ENCODE measurements around the gene ELMO2.

ELMO2 gene

DNA sequence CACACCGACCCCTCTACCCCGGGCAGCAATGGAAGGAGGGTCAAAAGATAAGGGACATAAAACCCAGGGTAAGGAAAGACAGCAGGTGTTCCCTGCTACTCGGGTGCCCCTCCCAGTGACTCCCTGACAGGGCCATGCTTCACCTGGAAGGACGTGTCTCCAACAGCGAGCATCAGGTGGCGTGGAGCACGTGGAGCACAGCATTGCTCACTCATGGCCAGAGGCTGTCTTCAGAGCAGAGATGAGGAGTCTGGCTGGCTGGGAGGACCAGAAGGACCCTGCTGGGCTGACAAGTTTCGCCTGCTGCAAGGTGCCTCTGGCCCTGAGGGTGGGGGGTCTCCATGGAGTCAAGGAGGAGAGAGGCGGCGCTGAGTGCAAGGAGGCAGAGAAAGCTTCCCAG is 82.9 kb downstream of the ELMO2 start:
- WGBS (ENCODE audit: insufficient coverage), result 81% methylated on average over 9 of the region's 10 CpGs
- Histone ChIP-seq H3K36me3 (ENCODE audit: control insufficient read depth in 4 of 4, insufficient read depth in 4 of 4, low read length in 3 of 4) (no peaks in the 10 kb centered on the region), H3K9me3 (ENCODE audit: control extremely low read depth in 1 of 5, control insufficient read depth in 4 of 5, insufficient read depth in 2 of 5, low read depth in 1 of 5, low read length in 4 of 5) (no peaks in the 10 kb centered on the region), H3K4me3 (ENCODE audit: control insufficient read depth in 1 of 7, extremely low read depth in 1 of 7, insufficient read depth in 4 of 7, low read depth in 2 of 7, low read length in 6 of 7) (no peak overlapping the region), H3K27me3 (replicated peaks in 2 of 5; ENCODE audit: control insufficient read depth in 4 of 5, insufficient read depth in 5 of 5, low read length in 4 of 5) (peaks cover 0 to 21% (median 5%) of the 10 kb centered on the region in 5 experiments), H3K4me1 (ENCODE audit: control extremely low read depth in 1 of 4, control insufficient read depth in 4 of 4, insufficient read depth in 4 of 4, low read length in 3 of 4) (no peaks in the 10 kb centered on the region), H3K27ac (ENCODE audit: insufficient read depth in 1 of 2, low read depth in 1 of 2, low read length in 2 of 2, poor library complexity in 1 of 2, severe bottlenecking in 2 of 2) (no peak overlapping the region)
- DNase-seq, result no peak
- ChIA-PET CTCF (interaction anchor here (1.2 to 3.6 kb wide), 3 partner anchors 10 to 22 kb away, joined by 3 to 8 read pairs (median 6); no protein-coding TSS in a partner anchor), POLR2A (no interaction called here)

DNA sequence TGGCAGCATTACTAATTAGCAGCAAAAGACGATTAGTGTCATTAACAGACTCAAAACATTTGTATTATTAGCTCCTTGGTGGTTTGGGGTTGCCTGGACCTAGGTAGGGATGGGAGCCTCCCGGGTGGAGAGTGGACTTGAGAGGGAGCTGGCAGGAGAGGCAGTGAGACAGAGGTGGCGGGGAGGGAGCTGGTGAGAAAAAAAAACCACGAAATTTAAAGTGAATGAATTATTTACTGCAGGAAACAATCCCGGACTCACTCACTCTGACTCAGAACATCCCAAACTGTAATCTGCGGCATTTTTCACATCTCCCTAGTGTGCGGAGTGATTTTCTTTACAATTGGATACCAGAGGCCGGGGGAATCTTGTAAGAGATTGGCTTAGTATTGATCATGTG is 83.8 kb downstream of the ELMO2 start:
- 76% methylated on average over 8 of the region's 8 CpGs for WGBS (ENCODE audit: insufficient coverage)
- H3K4me3 ChIP-seq (ENCODE audit: control insufficient read depth in 1 of 7, extremely low read depth in 1 of 7, insufficient read depth in 4 of 7, low read depth in 2 of 7, low read length in 6 of 7), result no peak overlapping the region
- H3K4me1 ChIP-seq (ENCODE audit: control extremely low read depth in 1 of 4, control insufficient read depth in 4 of 4, insufficient read depth in 4 of 4, low read length in 3 of 4), result no peaks in the 10 kb centered on the region
- H3K27me3 ChIP-seq (replicated peaks in 2 of 5; ENCODE audit: control insufficient read depth in 4 of 5, insufficient read depth in 5 of 5, low read length in 4 of 5), result peaks cover 0 to 23% (median 5%) of the 10 kb centered on the region in 5 experiments
- H3K36me3 ChIP-seq (ENCODE audit: control insufficient read depth in 4 of 4, insufficient read depth in 4 of 4, low read length in 3 of 4), result no peaks in the 10 kb centered on the region
- no peak overlapping the region for H3K27ac ChIP-seq (ENCODE audit: insufficient read depth in 1 of 2, low read depth in 1 of 2, low read length in 2 of 2, poor library complexity in 1 of 2, severe bottlenecking in 2 of 2)
- POLR2A ChIA-PET, result no interaction called here
- CTCF ChIA-PET, result interaction anchor here (0.8 to 1.4 kb wide), 4 partner anchors 11 to 23 kb away, joined by 3 to 6 read pairs (median 4); no protein-coding TSS in a partner anchor
- no peaks in the 10 kb centered on the region for H3K9me3 ChIP-seq (ENCODE audit: control extremely low read depth in 1 of 5, control insufficient read depth in 4 of 5, insufficient read depth in 2 of 5, low read depth in 1 of 5, low read length in 4 of 5)
- DNase-seq, result no peak

DNA sequence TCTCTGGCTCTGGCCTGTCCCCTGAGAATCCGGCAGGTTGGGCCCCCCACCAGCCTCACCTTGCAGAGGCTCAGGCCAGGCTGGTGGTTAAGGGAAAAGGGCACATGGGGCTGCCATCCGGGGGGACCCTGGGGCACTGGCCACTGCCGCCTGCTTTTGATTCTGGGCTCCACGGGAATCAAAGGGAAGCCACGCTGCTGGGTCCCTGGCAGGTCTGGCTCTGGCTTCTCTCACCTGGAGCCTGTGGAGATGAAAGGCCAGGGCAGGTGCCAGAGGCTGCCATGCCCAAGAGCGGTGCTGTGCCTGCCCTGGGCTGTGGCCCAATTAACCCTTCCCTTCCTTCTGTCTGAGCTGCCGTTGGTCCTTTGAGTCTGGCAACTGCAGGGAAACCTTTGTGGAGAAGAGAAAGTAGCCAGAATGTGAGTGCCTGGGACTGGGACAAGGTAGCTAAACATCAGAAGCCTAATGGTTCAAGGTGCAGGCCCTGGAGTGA is 88.7 kb downstream of the ELMO2 start:
- Histone ChIP-seq H3K27ac (ENCODE audit: insufficient read depth in 1 of 2, low read depth in 1 of 2, low read length in 2 of 2, poor library complexity in 1 of 2, severe bottlenecking in 2 of 2) (no peak overlapping the region), H3K9me3 (ENCODE audit: control extremely low read depth in 1 of 5, control insufficient read depth in 4 of 5, insufficient read depth in 2 of 5, low read depth in 1 of 5, low read length in 4 of 5) (no peaks in the 10 kb centered on the region), H3K36me3 (ENCODE audit: control insufficient read depth in 4 of 4, insufficient read depth in 4 of 4, low read length in 3 of 4) (no peaks in the 10 kb centered on the region), H3K4me3 (ENCODE audit: control insufficient read depth in 1 of 7, extremely low read depth in 1 of 7, insufficient read depth in 4 of 7, low read depth in 2 of 7, low read length in 6 of 7) (no peak overlapping the region), H3K27me3 (replicated peaks in 2 of 5; ENCODE audit: control insufficient read depth in 4 of 5, insufficient read depth in 5 of 5, low read length in 4 of 5) (peaks cover 15 to 54% (median 33%) of the 10 kb centered on the region in 5 experiments), H3K4me1 (ENCODE audit: control extremely low read depth in 1 of 4, control insufficient read depth in 4 of 4, insufficient read depth in 4 of 4, low read length in 3 of 4) (peaks cover 0 to 6% (median 1%) of the 10 kb centered on the region in 4 experiments)
- WGBS (ENCODE audit: insufficient coverage), result 88% methylated on average over 5 of the region's 7 CpGs
- ChIA-PET POLR2A (no interaction called here), CTCF (no interaction called here)
- DNase-seq, result no peak

DNA sequence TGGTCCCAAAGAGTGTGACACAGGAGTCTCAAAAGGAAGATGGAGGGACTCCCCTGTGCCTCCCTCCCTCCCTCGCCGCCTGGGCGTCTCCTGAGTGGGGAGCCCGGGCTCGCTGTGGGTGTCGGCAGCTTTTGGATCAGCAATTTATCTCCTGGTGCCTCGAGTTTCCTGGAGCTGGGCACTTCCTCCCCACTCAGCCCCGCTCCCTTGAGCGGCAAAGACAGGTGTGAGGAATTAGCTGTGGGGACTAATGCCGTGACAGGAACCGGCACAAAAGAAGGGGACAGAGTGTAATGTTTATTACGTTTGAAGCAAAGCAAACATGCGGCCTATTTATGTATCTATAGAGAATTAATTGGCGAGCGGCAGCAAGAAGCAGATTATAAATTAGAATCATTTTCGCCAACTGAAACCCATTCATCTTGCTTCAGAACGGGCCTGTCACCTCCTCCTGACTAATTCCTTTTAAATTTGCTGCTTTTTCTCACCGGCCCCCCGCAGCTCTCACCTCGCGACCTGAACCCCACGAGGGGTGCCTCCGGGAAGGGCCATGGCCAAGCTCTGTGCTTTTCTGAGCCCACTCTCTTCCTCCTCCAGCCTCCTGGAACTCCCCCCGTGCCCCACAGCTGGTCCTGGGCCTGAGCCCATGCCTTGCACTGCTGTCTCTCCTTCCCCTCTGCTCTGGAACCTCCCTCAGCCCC is 89.3 kb downstream of the ELMO2 start:
- peaks cover 15 to 60% (median 32%) of the 10 kb centered on the region in 5 experiments for H3K27me3 ChIP-seq (replicated peaks in 2 of 5; ENCODE audit: control insufficient read depth in 4 of 5, insufficient read depth in 5 of 5, low read length in 4 of 5)
- WGBS (ENCODE audit: insufficient coverage), result 39% methylated on average over 12 of the region's 24 CpGs
- CTCF ChIA-PET, result no interaction called here

More for the DNA sequence above, 89.3 kb downstream of the ELMO2 start:
- Histone ChIP-seq H3K4me1 (ENCODE audit: control extremely low read depth in 1 of 4, control insufficient read depth in 4 of 4, insufficient read depth in 4 of 4, low read length in 3 of 4) (peaks cover 0 to 9% (median 1%) of the 10 kb centered on the region in 4 experiments), H3K4me3 (ENCODE audit: control insufficient read depth in 1 of 7, extremely low read depth in 1 of 7, insufficient read depth in 4 of 7, low read depth in 2 of 7, low read length in 6 of 7) (no peak overlapping the region), H3K36me3 (ENCODE audit: control insufficient read depth in 4 of 4, insufficient read depth in 4 of 4, low read length in 3 of 4) (no peaks in the 10 kb centered on the region), H3K9me3 (ENCODE audit: control extremely low read depth in 1 of 5, control insufficient read depth in 4 of 5, insufficient read depth in 2 of 5, low read depth in 1 of 5, low read length in 4 of 5) (no peaks in the 10 kb centered on the region), H3K27ac (ENCODE audit: insufficient read depth in 1 of 2, low read depth in 1 of 2, low read length in 2 of 2, poor library complexity in 1 of 2, severe bottlenecking in 2 of 2) (no peak overlapping the region)
- no peak for DNase-seq
- POLR2A ChIA-PET, result interaction anchor here (0.6 kb wide), 1 partner anchor 323 kb away, joined by 3 read pairs; no protein-coding TSS in a partner anchor

Data from common myeloid progenitor, CD34-positive (primary cell).